Spleen (tissue), 11 donors: ENCODE data around the gene ACKR1. TPM values are rescaled to one million over a fixed set of nuclear protein-coding genes. Genes with fewer than 3 reads are reported as not detected.

Experiments
- DNase-seq: peaks from one replicate; pipeline ENCODE4 v3.0.0-alpha.2; 2020
- H3K27ac ChIP-seq, 8 donors: fragments of 200-600 bp; sonication (generic) in 7 of 8; 1 replicate in 4 of 8; 2 replicates in 4 of 8; pipeline versions ENCODE4 v1.5.0 to v1.8.0; 2016 to 2021; ENCODE audit warnings: inconsistent platforms in 4 of 8, mild to moderate bottlenecking in 4 of 8, moderate library complexity in 1 of 8
- H3K27me3 ChIP-seq, 7 donors: fragments of 200-600 bp; sonication (generic) in 6 of 7; replicated peaks in 1 of 7; 1 replicate in 4 of 7; 2 replicates in 3 of 7; pipeline versions ENCODE4 v1.5.0 to v1.8.0; 2016 to 2021; ENCODE audit warnings: inconsistent platforms in 3 of 7, mild to moderate bottlenecking in 1 of 7
- H3K36me3 ChIP-seq, 6 donors: fragments of 200-600 bp; sonication (generic) in 5 of 6; 1 replicate in 4 of 6; 2 replicates in 2 of 6; pipeline versions ENCODE4 v1.5.0 to v1.8.0; 2016 to 2021; ENCODE audit warnings: inconsistent platforms in 2 of 6
- H3K4me1 ChIP-seq, 6 donors: fragments of 200-600 bp; sonication (generic) in 5 of 6; 1 replicate in 3 of 6; 2 replicates in 3 of 6; pipeline versions ENCODE4 v1.5.0 to v1.8.0; 2016 to 2021; ENCODE audit warnings: inconsistent platforms in 3 of 6
- H3K4me3 ChIP-seq, 8 donors: fragments of 200-600 bp; sonication (generic) in 7 of 8; 1 replicate in 4 of 8; 2 replicates in 4 of 8; pipeline versions ENCODE4 v1.5.0 to v1.8.0; 2016 to 2021; ENCODE audit warnings: inconsistent platforms in 4 of 8, mild to moderate bottlenecking in 4 of 8, moderate library complexity in 2 of 8
- H3K9me3 ChIP-seq, 8 donors: fragments of 200-600 bp; sonication (generic) in 7 of 8; 1 replicate in 4 of 8; 2 replicates in 4 of 8; pipeline versions ENCODE4 v1.5.0 to v1.8.0; 2016 to 2021; ENCODE audit warnings: inconsistent platforms in 4 of 8
- POLR2A ChIP-seq, 3 donors: fragments of 450-650 bp; IDR thresholded peaks; one replicate each; pipeline ENCODE4 v1.5.1; 2017; ENCODE audit warnings: antibody characterized with exemption in 3 of 3, mild to moderate bottlenecking in 1 of 3
- POLR2AphosphoS5 ChIP-seq, 3 donors: sonication (generic); formaldehyde crosslinking; IDR thresholded peaks; one replicate each; pipeline ENCODE4 v1.5.1; 2017; ENCODE audit warnings: antibody characterized with exemption in 3 of 3
- WGBS, 5 donors: extraction: QIAGEN DNeasy Blood & Tissue Kit in 3 of 5; methylation state at CpG; one replicate each; pipeline versions ENCODE4 v1.1.5 to v1.1.7; 2013 to 2018; 5-methylcytosine and 5-hydroxymethylcytosine counted together
- intact Hi-C: fragments of 100-400 bp; cut with DNase I; formaldehyde crosslinking; loops from one replicate; pipeline ENCODE4 v1.15.0; 2023; ENCODE audit warnings: low total_unique reads
- polyA plus RNA-seq, 3 donors: library from polyadenylated mRNA; stranded (reverse); fragments of 200-250 nt; gene quantifications; one replicate each; pipeline ENCODE4 v1.2.1, GENCODE V29; 2013
- total RNA-seq, 7 donors: library from RNA; depleted of rRNA in 3 of 7; stranded (reverse); fragments of >200 nt in 3 of 7; fragmentation: NEBNext Ultra II Directional in 4 of 7; extraction: Animal tissue kit (Norgen Biotek cat#: 25700) in 4 of 7; gene quantifications; one replicate each; pipeline versions ENCODE4 v1.1.0 to v1.2.1, GENCODE V29; 2016 to 2021
- TF ChIP-seq, protein P1 (sequence below), 11 experiments: fragments of 200-600 bp in 7 of 11; fragments of 450-650 bp in 4 of 11; sonication (generic) in 4 of 11; IDR thresholded peaks in 8 of 11; conservative IDR thresholded peaks in 3 of 11; 1 replicate in 7 of 11; 2 replicates in 4 of 11; pipeline versions ENCODE4 v1.4.0 to v1.8.0; 2016 to 2021; ENCODE audit warnings: antibody characterized with exemption in 11 of 11, inconsistent platforms in 4 of 11, mild to moderate bottlenecking in 1 of 11
- donor health status: healthy with polysubstance abuse.
- donor health status: DM: no; HTN: no; CAD: no; lungs with moderate emphysema.
- donor health status: DM: no; HTN: no; CAD: no.
- donor health status: Bipolar disorder and iron deficiency.
- donor health status: healthy.
- donor health status: DM: no; HTN: no; CAD: no.
- donor health status: DM: yes; HTN: yes; CAD: no.

Gene ACKR1
- total and polyA plus RNA-seq, 10 donors, result 17.6 to 141 (median 99.6) TPM

DNA sequence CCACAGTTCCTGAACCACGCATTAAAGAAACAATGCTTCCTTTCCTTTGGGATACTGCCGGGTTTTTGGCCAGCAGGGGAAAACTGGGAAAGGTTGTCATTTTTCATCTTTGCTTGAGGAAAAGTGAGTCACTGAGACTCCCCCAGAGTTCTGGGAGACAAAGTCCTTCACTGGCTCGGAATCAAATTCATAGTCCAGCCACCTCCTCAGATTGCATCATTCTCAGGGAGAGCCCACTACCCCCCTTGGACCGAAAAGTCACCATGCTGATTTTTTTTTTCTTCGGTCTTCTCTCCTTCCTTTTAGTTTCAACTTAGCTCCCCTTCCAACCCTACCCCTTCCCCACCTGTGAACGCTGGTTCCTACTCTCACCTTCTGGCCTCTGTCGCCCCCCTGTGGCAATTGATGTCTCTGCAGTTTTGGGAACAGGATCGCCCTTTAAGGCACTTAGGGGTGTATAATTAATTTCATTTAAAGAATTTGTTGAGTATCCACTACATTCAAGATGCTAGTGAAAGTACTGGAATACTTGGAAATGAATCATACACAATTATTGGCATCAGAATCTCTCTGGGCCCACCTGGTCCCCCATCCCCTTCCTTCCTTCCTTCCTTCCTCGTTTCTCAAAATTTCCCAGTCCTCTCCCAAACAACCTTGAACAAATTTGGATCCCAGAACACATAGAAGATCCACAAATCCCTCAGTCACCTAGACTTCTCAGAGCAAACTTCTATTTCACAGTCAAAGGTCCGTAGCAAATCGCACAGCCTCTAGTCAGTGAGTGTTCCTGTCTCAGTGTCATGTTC lies 6.9 kb downstream of the ACKR1 start:
- Histone ChIP-seq H3K4me3 (no peak overlapping the region), H3K36me3 (no peaks in the 10 kb centered on the region), H3K9me3 (no peaks in the 10 kb centered on the region), H3K4me1 (peaks cover 0 to 27% (median 11%) of the 10 kb centered on the region in 6 donors), H3K27me3 (peaks cover 0 to 62% (median 6%) of the 10 kb centered on the region in 7 donors), H3K27ac (peak overlapping the region in 3 of 8 donors; percentile 12 to 36 (median 14))
- 28 to 33% (median 29%) methylated on average over 11 of the region's 11 CpGs for WGBS, 5 donors
- intact Hi-C loops, result loop anchor here (10.0 kb wide), 1 partner anchor 583 kb away; no protein-coding TSS in a partner anchor
- peak; percentile 81 for DNase-seq
- TF ChIP-seq POLR2A (IDR thresholded peaks at IDR 0.05), result no peak
- TF ChIP-seq, protein P1, sequence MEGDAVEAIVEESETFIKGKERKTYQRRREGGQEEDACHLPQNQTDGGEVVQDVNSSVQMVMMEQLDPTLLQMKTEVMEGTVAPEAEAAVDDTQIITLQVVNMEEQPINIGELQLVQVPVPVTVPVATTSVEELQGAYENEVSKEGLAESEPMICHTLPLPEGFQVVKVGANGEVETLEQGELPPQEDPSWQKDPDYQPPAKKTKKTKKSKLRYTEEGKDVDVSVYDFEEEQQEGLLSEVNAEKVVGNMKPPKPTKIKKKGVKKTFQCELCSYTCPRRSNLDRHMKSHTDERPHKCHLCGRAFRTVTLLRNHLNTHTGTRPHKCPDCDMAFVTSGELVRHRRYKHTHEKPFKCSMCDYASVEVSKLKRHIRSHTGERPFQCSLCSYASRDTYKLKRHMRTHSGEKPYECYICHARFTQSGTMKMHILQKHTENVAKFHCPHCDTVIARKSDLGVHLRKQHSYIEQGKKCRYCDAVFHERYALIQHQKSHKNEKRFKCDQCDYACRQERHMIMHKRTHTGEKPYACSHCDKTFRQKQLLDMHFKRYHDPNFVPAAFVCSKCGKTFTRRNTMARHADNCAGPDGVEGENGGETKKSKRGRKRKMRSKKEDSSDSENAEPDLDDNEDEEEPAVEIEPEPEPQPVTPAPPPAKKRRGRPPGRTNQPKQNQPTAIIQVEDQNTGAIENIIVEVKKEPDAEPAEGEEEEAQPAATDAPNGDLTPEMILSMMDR (IDR thresholded peaks at IDR 0.05 in 8 of 11, conservative IDR thresholded peaks at IDR 0.05 in 3 of 11), result peak; percentile 53 to 93 (median 81)

DNA sequence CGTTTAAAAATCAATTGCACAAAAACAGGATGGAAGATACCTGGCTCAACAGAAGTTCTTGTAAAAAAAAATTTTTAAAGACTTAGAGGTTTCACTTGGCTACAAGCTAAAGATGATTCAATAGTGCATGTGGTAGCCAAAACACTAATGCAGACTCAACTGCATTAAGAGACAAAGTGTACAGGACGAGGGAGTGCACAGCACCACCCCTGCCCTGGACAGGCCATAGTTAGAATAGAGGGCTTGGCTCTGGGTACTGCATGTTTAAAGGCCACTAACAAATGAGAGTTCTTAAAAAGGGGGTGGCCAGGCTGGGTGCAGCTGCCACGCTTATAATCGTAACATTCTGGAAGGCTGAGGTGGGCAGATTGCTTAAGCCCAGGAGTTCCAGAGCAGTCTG lies 7.9 kb downstream of the ACKR1 start:
- 74 to 90% (median 85%) methylated on average over 4 of the region's 4 CpGs for WGBS, 5 donors
- intact Hi-C loops, result loop anchor here (10.0 kb wide), 1 partner anchor 582 kb away; no protein-coding TSS in a partner anchor

DNA sequence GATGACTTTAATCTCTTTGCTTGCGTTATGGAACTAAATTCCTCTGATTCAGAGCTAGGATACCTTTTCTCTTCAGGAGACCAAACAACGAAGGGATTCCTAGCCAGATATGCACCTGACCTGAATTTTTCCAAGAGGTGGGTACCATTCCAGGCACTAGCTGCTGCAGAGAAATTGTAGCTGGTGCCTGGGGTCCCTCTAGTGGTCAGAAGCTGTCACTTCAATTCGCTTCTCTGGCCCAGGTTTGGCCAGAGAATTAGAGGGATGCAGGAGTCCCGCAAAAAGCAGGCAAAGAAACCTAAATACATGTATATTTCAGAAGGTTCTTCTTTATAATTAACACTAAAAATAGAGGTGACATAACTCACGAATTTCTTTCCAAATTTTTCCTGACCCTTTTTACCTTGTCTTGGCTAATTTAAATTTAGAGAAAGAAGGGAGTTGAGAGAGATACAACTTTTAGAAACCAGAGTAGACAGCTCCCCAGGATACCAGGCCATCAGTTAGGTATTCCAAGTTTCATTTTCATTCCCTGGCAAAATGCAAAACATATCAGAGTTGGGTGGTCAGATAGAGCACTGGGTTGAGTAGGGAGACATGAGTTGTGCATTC lies 9.6 kb downstream of the ACKR1 start:
- Histone ChIP-seq H3K27me3 (peaks cover 0 to 58% (median 4%) of the 10 kb centered on the region in 7 donors), H3K27ac (no peak overlapping the region), H3K4me1 (peaks cover 0 to 19% (median 11%) of the 10 kb centered on the region in 6 donors), H3K4me3 (no peak overlapping the region), H3K36me3 (no peaks in the 10 kb centered on the region), H3K9me3 (no peaks in the 10 kb centered on the region)
- DNase-seq, result peak; percentile 68
- intact Hi-C loops, result loop anchor here (2.0 to 10.0 kb wide), 2 partner anchors 51 to 581 kb away; no protein-coding TSS in a partner anchor
- 6 to 10% (median 8%) methylated on average over 5 of the region's 5 CpGs for WGBS, 5 donors
- TF ChIP-seq POLR2A (IDR thresholded peaks at IDR 0.05) (no peak), POLR2AphosphoS5 (IDR thresholded peaks at IDR 0.05) (no peak)
- TF ChIP-seq, protein P1 (IDR thresholded peaks at IDR 0.05 in 8 of 11, conservative IDR thresholded peaks at IDR 0.05 in 3 of 11), result peak; percentile 42 to 91 (median 82)

More for the DNA sequence above, 7.9 kb downstream of the ACKR1 start:
- Histone ChIP-seq H3K4me1 (peaks cover 0 to 27% (median 11%) of the 10 kb centered on the region in 6 donors), H3K27ac (no peak overlapping the region), H3K9me3 (no peaks in the 10 kb centered on the region), H3K36me3 (no peaks in the 10 kb centered on the region), H3K4me3 (no peak overlapping the region), H3K27me3 (peaks cover 0 to 62% (median 6%) of the 10 kb centered on the region in 7 donors)
- no peak for DNase-seq
- TF ChIP-seq POLR2A (IDR thresholded peaks at IDR 0.05) (no peak), POLR2AphosphoS5 (IDR thresholded peaks at IDR 0.05) (no peak)
- TF ChIP-seq, protein P1 (IDR thresholded peaks at IDR 0.05 in 8 of 11, conservative IDR thresholded peaks at IDR 0.05 in 3 of 11), result no peak
